ENCODE results near the gene UEVLD.

The UEVLD gene

GRCh38 chr11:18495703-18496102 lies 92.8 kb downstream of the UEVLD start:
- DNase-seq = no peak

GRCh38 chr11:18495271-18495670 lies 93.3 kb downstream of the UEVLD start:
- DNase-seq = no peak

GRCh38 chr11:18493310-18493709 lies 95.2 kb downstream of the UEVLD start:
- DNase-seq = no peak

GRCh38 chr11:18492888-18493287 lies 95.6 kb downstream of the UEVLD start:
- no peak for DNase-seq

GRCh38 chr11:18491924-18492323 lies 96.6 kb downstream of the UEVLD start:
- no peak for DNase-seq

- no peak for DNase-seq
These were observed 97.6 kb downstream of the UEVLD start for GRCh38 chr11:18490736-18491485.

GRCh38 chr11:18490319-18490718 lies 98.2 kb downstream of the UEVLD start:
- DNase-seq = no peak

GRCh38 chr11:18485913-18486528 lies 102.5 kb downstream of the UEVLD start:
- DNase-seq = no peak

Data from T-helper 2 cell (primary cell).